Non-pigmented ciliary epithelial cell (primary cell): Measurements from ENCODE around the gene TBC1D5.
A peak's percentile ranks its signal among the peaks of the same experiment; 100 is the strongest.
"Not testable (repeated sequence)": the region's sequence is repeated elsewhere in the genome, so short reads cannot be mapped to it uniquely, and the experiment has no call there.

Experiments
- DNase-seq: peaks from one replicate; pipeline ENCODE4 v3.0.0-alpha.2; 2010; ENCODE audit warnings: low read depth

The TBC1D5 gene

GRCh38 chr3:17546500-17547255, 195.8 kb downstream of the TBC1D5 start:
- no peak for DNase-seq

- no peak for DNase-seq
These were observed 197.8 kb downstream of the TBC1D5 start for GRCh38 chr3:17544632-17545031.

GRCh38 chr3:17542591-17542990, 199.8 kb downstream of the TBC1D5 start:
- no peak for DNase-seq

GRCh38 chr3:17539436-17539835, 203.0 kb downstream of the TBC1D5 start:
- no peak for DNase-seq

GRCh38 chr3:17535274-17535673, 207.2 kb downstream of the TBC1D5 start:
- DNase-seq: no peak

GRCh38 chr3:17532446-17532845, 210.0 kb downstream of the TBC1D5 start:
- DNase-seq: not testable (repeated sequence)

- no peak for DNase-seq
These were observed 212.8 kb downstream of the TBC1D5 start for GRCh38 chr3:17529677-17530076.

GRCh38 chr3:17518189-17519059, 224.0 kb downstream of the TBC1D5 start:
- DNase-seq: no peak

GRCh38 chr3:17515445-17516234, 226.8 kb downstream of the TBC1D5 start:
- no peak for DNase-seq

GRCh38 chr3:17514597-17514996, 227.8 kb downstream of the TBC1D5 start:
- DNase-seq: no peak

GRCh38 chr3:17510265-17510664, 232.2 kb downstream of the TBC1D5 start:
- no peak for DNase-seq

GRCh38 chr3:17508180-17508752, 234.2 kb downstream of the TBC1D5 start:
- DNase-seq: no peak

GRCh38 chr3:17507480-17507879, 235.0 kb downstream of the TBC1D5 start:
- no peak for DNase-seq

GRCh38 chr3:17505856-17506255, 236.6 kb downstream of the TBC1D5 start:
- no peak for DNase-seq

GRCh38 chr3:17501745-17502144, 240.7 kb downstream of the TBC1D5 start:
- DNase-seq: no peak

GRCh38 chr3:17500618-17501017, 241.8 kb downstream of the TBC1D5 start:
- DNase-seq: no peak

- no peak for DNase-seq
These were observed 248.2 kb downstream of the TBC1D5 start for GRCh38 chr3:17494117-17494809.

- DNase-seq: peak; percentile 71
These were observed 250.8 kb downstream of the TBC1D5 start for GRCh38 chr3:17491601-17492000.

- DNase-seq: not testable (repeated sequence)
These were observed 251.2 kb downstream of the TBC1D5 start for GRCh38 chr3:17491190-17491589.

- DNase-seq: no peak
These were observed 253.3 kb downstream of the TBC1D5 start for GRCh38 chr3:17489139-17489538.

GRCh38 chr3:17481116-17481515, 261.3 kb downstream of the TBC1D5 start:
- DNase-seq: no peak
